GM12878 (cell line): Measurements from ENCODE around the gene GABBR2. TPM values are rescaled to one million over a fixed set of nuclear protein-coding genes. Genes with fewer than 3 reads are reported as not detected.

ENCODE experiments used
- ATAC-seq: fragments of 200-7000 bp; cut with Tn5 transposase; 3 replicates; pipeline ENCODE4 v1.9.1; 2020; ENCODE audit warnings: mild to moderate bottlenecking, moderate library complexity
- BruUV-seq: library from RNA; stranded (reverse); fragments of 400-500 nt; replicated peaks from 2 replicates; lab custom pipeline; 2021; lab: Mats Ljungman, UMichigan
- CTCF ChIA-PET: fragments of 300-600 bp; sonication (Branson Sonifier 250); formaldehyde crosslinking; extraction: SDS; loops from one replicate; lab custom pipeline; 2021; ENCODE audit warnings: inconsistent platforms; lab: Yijun Ruan, JAX
- POLR2A ChIA-PET: fragments of 350-600 bp; formaldehyde crosslinking; extraction: SDS; loops from one replicate; lab custom pipeline; 2021; ENCODE audit warnings: inconsistent platforms; lab: Charles Lee
- RAD21 ChIA-PET: fragments of 300-600 bp; sonication (Branson Sonifier 250); formaldehyde crosslinking; loops from one replicate; lab custom pipeline; 2023; ENCODE audit warnings: antibody characterized with exemption; ENCODE audit not compliant: unreplicated experiment; lab: Charles Lee
- SMC1A ChIA-PET: fragments of 300-600 bp; sonication (Branson Sonifier 250); formaldehyde crosslinking; loops from one replicate; lab custom pipeline; 2023; ENCODE audit not compliant: unreplicated experiment, uncharacterized antibody; lab: Charles Lee
- DNase-seq: peaks from one replicate; pipeline ENCODE4 v3.0.0-alpha.2; 2011; ENCODE audit warnings: low read depth, low spot score
- FAIRE-seq: peaks from 3 replicates; lab custom pipeline; 2011; peaks lifted over from hg19 to GRCh38; lab: Jason Lieb, UNC
- H2AFZ ChIP-seq: 2 replicates; pipeline ENCODE4 v1.6.0; 2011; ENCODE audit warnings: low read depth, low read length, control low read depth; ENCODE audit not compliant: control insufficient read depth
- H3K27ac ChIP-seq: 2 replicates; pipeline ENCODE4 v1.5.1; 2011; ENCODE audit warnings: control low read depth; ENCODE audit not compliant: control insufficient read depth, insufficient read depth
- H3K27me3 ChIP-seq, 2 experiments: replicated peaks in 1 of 2; 2 replicates each; pipeline versions ENCODE4 v1.6.0 to v1.6.1; 2011; ENCODE audit warnings: low read length in 1 of 2; ENCODE audit not compliant: control insufficient read depth in 2 of 2, insufficient read depth in 2 of 2
- H3K36me3 ChIP-seq, 2 experiments: 2 replicates each; pipeline ENCODE4 v1.5.1; 2011; ENCODE audit warnings: low read length in 1 of 2; ENCODE audit not compliant: control insufficient read depth in 2 of 2, insufficient read depth in 2 of 2
- H3K4me1 ChIP-seq: 2 replicates; pipeline ENCODE4 v1.6.1; 2011; ENCODE audit warnings: mild to moderate bottlenecking, low read length, moderate library complexity, mixed read lengths; ENCODE audit not compliant: control insufficient read depth, insufficient read depth
- H3K4me2 ChIP-seq: 2 replicates; pipeline ENCODE4 v1.6.0; 2011; ENCODE audit warnings: control low read depth; ENCODE audit not compliant: control insufficient read depth, insufficient read depth
- H3K4me3 ChIP-seq: fragments of 200-600 bp; sonication (generic); 2 replicates; pipeline ENCODE4 v1.5.1; 2016
- H3K79me2 ChIP-seq: 2 replicates; pipeline ENCODE4 v1.6.0; 2011; ENCODE audit warnings: low read length; ENCODE audit not compliant: control insufficient read depth, insufficient read depth
- H3K9ac ChIP-seq: 2 replicates; pipeline ENCODE4 v1.8.0; 2011; ENCODE audit warnings: low read length, control low read depth, mixed read lengths; ENCODE audit not compliant: control insufficient read depth, insufficient read depth
- H3K9me3 ChIP-seq: replicated peaks from 3 replicates; pipeline ENCODE4 v1.5.1; 2011; ENCODE audit warnings: mild to moderate bottlenecking, low read length; ENCODE audit not compliant: control insufficient read depth, insufficient read depth
- H4K20me1 ChIP-seq: 2 replicates; pipeline ENCODE4 v1.6.0; 2011; ENCODE audit not compliant: control insufficient read depth, insufficient read depth
- ATF2 ChIP-seq: IDR thresholded peaks from 2 replicates; pipeline ENCODE4 v1.6.1; 2012; ENCODE audit warnings: low read length, inconsistent platforms
- E2F8 ChIP-seq: fragments of 450-650 bp; IDR thresholded peaks from 2 replicates; pipeline ENCODE4 v1.6.1; 2018; ENCODE audit warnings: mild to moderate bottlenecking, low read depth, moderate library complexity; ENCODE audit not compliant: partially characterized antibody
- ESRRA ChIP-seq: IDR thresholded peaks from 2 replicates; pipeline ENCODE4 v1.6.1; 2012; ENCODE audit warnings: mild to moderate bottlenecking, low read length, improper control_type of control experiment
- FOXK2 ChIP-seq: fragments of 450-650 bp; IDR thresholded peaks from 2 replicates; pipeline ENCODE4 v1.6.1; 2017; ENCODE audit warnings: mild to moderate bottlenecking, moderate library complexity
- LARP7 ChIP-seq: fragments of 450-650 bp; IDR thresholded peaks from 2 replicates; pipeline ENCODE4 v1.6.1; 2017; ENCODE audit warnings: mild to moderate bottlenecking
- MXI1 ChIP-seq: fragments of 150-350 bp; IDR thresholded peaks from 2 replicates; pipeline ENCODE4 v1.6.1; 2011; ENCODE audit warnings: low read depth, mild to moderate bottlenecking, inconsistent platforms, low read length, improper control_type of control experiment
- MYB ChIP-seq: fragments of 150-350 bp; IDR thresholded peaks from 2 replicates; pipeline ENCODE4 v1.6.1; 2014; ENCODE audit warnings: mild to moderate bottlenecking, low read depth, low read length, borderline replicate concordance
- SMC3 ChIP-seq: IDR thresholded peaks from 2 replicates; pipeline ENCODE4 v1.6.1; 2011; ENCODE audit warnings: low read length, improper control_type of control experiment, borderline replicate concordance
- WGBS: methylation state at CpG from one replicate; pipeline ENCODE4 v1.1.6; 2016; ENCODE audit warnings: low lambda C conversion rate; ENCODE audit not compliant: insufficient replicate concordance, insufficient coverage; ENCODE audit errors: missing lambda C conversion rate; 5-methylcytosine and 5-hydroxymethylcytosine counted together
- in situ Hi-C: fragments of 300-500 bp; cut with MboI; formaldehyde crosslinking; loops from 9 replicates; pipeline ENCODE4 v1.14.3; 2018; ENCODE audit warnings: mixed read lengths
- intact Hi-C: fragments of 100-400 bp; cut with micrococcal nuclease; formaldehyde crosslinking; loops from one replicate; pipeline ENCODE4 v1.14.2; 2022; ENCODE audit not compliant: unreplicated experiment
- polyA plus RNA-seq, 11 experiments: library from polyadenylated mRNA; depleted of rRNA in 4 of 11; unstranded in 6 of 11; stranded (reverse) in 5 of 11; fragments of >200 nt; fragmentation: Nextera tagmentation in 4 of 11; fragmentation: Illumina TruSeq in 1 of 11; extraction: Ambion mirVana in 4 of 11; extraction: Trizol in 1 of 11; gene quantifications; 1 replicate in 1 of 11; 2 replicates in 10 of 11; pipeline versions ENCODE4 v1.2.1 to v1.2.3, GENCODE V29; 2011 to 2016; ENCODE audit warnings: inconsistent platforms in 2 of 11, missing spikeins in 2 of 11, low read depth in 1 of 11
- total RNA-seq, 4 experiments: library from RNA; depleted of rRNA in 3 of 4; stranded (reverse); fragments of >200 nt in 3 of 4; fragmentation: Illumina TruSeq in 1 of 4; extraction: Trizol in 1 of 4; gene quantifications; 2 replicates each; pipeline versions ENCODE4 v1.2.1 to v1.2.3, GENCODE V29; 2013 to 2021

Gene GABBR2
- total and polyA plus RNA-seq, 10 of the 15 experiments (the other 5 are each of a cell fraction or from before 2014, with no cell fraction given), result 0.02 to 2.2 (median 0.06) TPM; not detected in 2

- H3K9me3 ChIP-seq, result no peaks in the 10 kb centered on the region
- BruUV-seq, result no TSS peak
- no peaks in the 10 kb centered on the region for H4K20me1 ChIP-seq
- H3K27me3 ChIP-seq, result no peaks in the 10 kb centered on the region; a peak in 1 of 4 replicates
- CTCF ChIA-PET, result no interaction called here
- intact Hi-C loops, result no loop called here
- H3K9ac ChIP-seq, result no peak overlapping the region
- H3K4me3 ChIP-seq, result no peak overlapping the region
- H3K36me3 ChIP-seq, result no peaks in the 10 kb centered on the region
- TF ChIP-seq MYB (no peak), SMC3 (no peak), E2F8 (no peak), ESRRA (no peak), ATF2 (no peak), MXI1 (no peak), LARP7 (no peak), FOXK2 (no peak)
- TF ChIP-seq, all 136 proteins: peak for 0
- POLR2A ChIA-PET, result no interaction called here
- no peak for DNase-seq
- no peak overlapping the region for H2AFZ ChIP-seq
- no peak overlapping the region for H3K4me2 ChIP-seq
- no peak for FAIRE-seq
- H3K27ac ChIP-seq, result no peak overlapping the region
- 2% methylated on average over 2 of the region's 2 CpGs for WGBS
- no peaks in the 10 kb centered on the region for H3K4me1 ChIP-seq
- in situ Hi-C loops, result no loop called here
- RAD21 ChIA-PET, result no interaction called here
- no peak for ATAC-seq
- no peaks in the 10 kb centered on the region for H3K79me2 ChIP-seq
- SMC1A ChIA-PET, result no interaction called here
Measured at GRCh38 chr9:98610211-98610610, 98.5 kb downstream of the GABBR2 start.
